NCI-H1105 treated with DMSO at 0.1 percent for 48 hours (cell line): ENCODE results near the gene PKD2L2.
"Not testable (repeated sequence)": the region's sequence is repeated elsewhere in the genome, so short reads cannot be mapped to it uniquely, and the experiment has no call there.

ENCODE experiments used
- DNase-seq: peaks from one replicate; lab custom pipeline; 2025; lab: John Stamatoyannopoulos, UW

The PKD2L2 gene

GRCh38 chr5:137888863-137889759 lies at the start of gene PKD2L2:
Gene PKD2L2, plus strand, starts transcription at chr5:137889457. Its CDS starts 35 bp downstream, at chr5:137889492.
- no peak for DNase-seq

GRCh38 chr5:137842296-137842695 lies 47.0 kb upstream of the PKD2L2 start:
- no peak for DNase-seq

GRCh38 chr5:137843676-137844299 lies 45.5 kb upstream of the PKD2L2 start:
- DNase-seq, result no peak

GRCh38 chr5:137845472-137845871 lies 43.8 kb upstream of the PKD2L2 start:
- no peak for DNase-seq

- DNase-seq, result no peak
These were observed 41.6 kb upstream of the PKD2L2 start for GRCh38 chr5:137847687-137848086.

- DNase-seq, result not testable (repeated sequence)
These were observed 36.1 kb upstream of the PKD2L2 start for GRCh38 chr5:137853165-137853564.

GRCh38 chr5:137856201-137856600 lies 33.1 kb upstream of the PKD2L2 start:
- DNase-seq, result no peak

GRCh38 chr5:137856916-137857862 lies 32.1 kb upstream of the PKD2L2 start:
- no peak for DNase-seq

GRCh38 chr5:137858223-137858916 lies 30.9 kb upstream of the PKD2L2 start:
- no peak for DNase-seq

GRCh38 chr5:137858954-137859353 lies 30.3 kb upstream of the PKD2L2 start:
- DNase-seq, result no peak

GRCh38 chr5:137862251-137862650 lies 27.0 kb upstream of the PKD2L2 start:
- DNase-seq, result no peak

- not testable (repeated sequence) for DNase-seq
These were observed 25.6 kb upstream of the PKD2L2 start for GRCh38 chr5:137863653-137864052.

- no peak for DNase-seq
These were observed 22.5 kb upstream of the PKD2L2 start for GRCh38 chr5:137866541-137867388.

- no peak for DNase-seq
These were observed 21.6 kb upstream of the PKD2L2 start, which contains the start of gene MYOT for GRCh38 chr5:137867664-137868063. Gene MYOT, plus strand, starts transcription at chr5:137867860. Its CDS starts 2,792 bp downstream, at chr5:137870652.

- no peak for DNase-seq
These were observed 18.5 kb upstream of the PKD2L2 start for GRCh38 chr5:137870647-137871339.

- no peak for DNase-seq
These were observed 17.7 kb upstream of the PKD2L2 start for GRCh38 chr5:137871571-137871970.

GRCh38 chr5:137872466-137872865 lies 16.8 kb upstream of the PKD2L2 start:
- DNase-seq, result no peak

- no peak for DNase-seq
These were observed 13.2 kb upstream of the PKD2L2 start for GRCh38 chr5:137876101-137876500.

GRCh38 chr5:137880313-137880712 lies 8.9 kb upstream of the PKD2L2 start:
- no peak for DNase-seq

- no peak for DNase-seq
These were observed 1.4 kb upstream of the PKD2L2 start for GRCh38 chr5:137887831-137888230.
